GM18907 (cell line): ENCODE measurements around the gene SLC22A12.

Experiments used
- ATAC-seq: cut with Tn5 transposase; IDR thresholded peaks from one replicate; pipeline ENCODE4 v1.9.1; 2021; ENCODE audit warnings: mild to moderate bottlenecking, moderate library complexity; ENCODE audit not compliant: unreplicated experiment

SLC22A12 gene

GRCh38 chr11:64602466-64603070 lies 11.5 kb downstream of the SLC22A12 start:
- ATAC-seq = no peak

DNA sequence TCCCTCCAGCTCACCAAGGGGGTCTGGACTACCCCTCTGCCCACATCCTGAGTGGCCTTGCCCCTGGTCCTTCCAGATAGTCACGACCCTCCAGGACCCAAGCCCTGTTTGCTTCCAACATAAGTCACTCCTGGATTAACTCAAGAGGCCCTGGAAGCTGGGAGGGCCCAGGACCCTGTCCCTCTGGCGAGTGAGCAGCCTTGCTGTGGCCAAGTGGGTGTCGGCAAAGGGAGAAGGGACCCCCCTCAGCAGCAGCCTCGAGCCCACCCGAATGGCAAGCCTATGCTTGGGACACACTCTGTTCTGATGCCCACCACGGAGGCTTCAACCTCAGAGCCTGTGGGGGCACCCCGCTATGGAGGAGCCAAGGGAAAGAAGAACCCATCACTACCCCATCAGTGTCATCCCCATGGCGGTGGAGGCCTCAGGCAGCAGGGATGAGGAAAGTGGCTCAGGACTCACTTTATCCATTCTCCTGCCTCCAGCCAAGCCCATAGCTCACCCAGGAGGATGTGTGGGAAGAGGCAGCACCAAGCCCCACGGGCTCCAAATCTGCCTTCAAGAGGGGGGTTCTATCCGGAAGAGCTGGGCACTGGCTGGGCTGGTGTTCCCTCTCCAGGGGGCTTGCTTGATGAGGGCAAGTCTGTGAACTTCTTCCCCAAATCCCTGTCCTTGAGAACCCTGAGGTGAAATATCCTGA lies 12.5 kb downstream of the SLC22A12 start:
- no peak for ATAC-seq

DNA sequence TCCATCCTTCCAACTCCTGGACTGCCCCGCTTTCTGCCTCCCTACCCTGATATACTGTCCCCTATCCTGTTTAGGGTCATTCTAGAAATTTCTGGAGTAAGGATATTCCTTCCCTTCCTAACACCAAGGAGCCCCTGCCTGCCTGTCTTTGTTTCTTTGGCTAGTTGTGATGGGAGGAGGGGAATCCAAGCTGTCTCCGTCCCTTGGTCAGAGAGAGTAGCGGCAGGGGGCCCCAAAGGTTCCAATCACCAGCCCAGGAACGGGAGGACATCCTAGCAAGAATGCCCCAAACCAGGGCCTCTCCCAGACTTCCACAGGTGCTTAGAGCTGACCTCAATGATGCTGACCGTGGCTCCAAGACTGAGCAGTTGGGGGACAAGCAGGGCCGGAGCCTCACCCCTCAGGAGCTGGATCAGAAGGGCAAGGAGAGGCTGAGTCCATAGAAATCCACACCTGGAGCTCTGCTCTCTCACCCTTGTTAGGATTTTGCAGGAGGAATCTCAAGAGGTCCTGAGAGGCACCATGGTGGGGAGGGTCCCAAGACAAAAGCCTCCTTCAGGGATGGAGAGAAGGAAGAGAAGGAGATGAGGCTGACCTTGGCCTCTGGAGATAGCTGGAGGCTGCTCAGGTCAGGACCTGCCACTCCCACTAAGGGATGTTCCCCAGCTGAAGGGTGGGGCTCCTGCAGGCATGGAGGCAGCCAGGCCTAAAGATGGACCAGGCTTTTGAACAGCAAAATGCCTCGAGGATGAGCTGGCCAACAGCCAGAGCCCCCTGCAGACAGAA lies 13.6 kb downstream of the SLC22A12 start:
- no peak for ATAC-seq

- no peak for ATAC-seq
These were observed 14.2 kb downstream of the SLC22A12 start for GRCh38 chr11:64605244-64605560.

- ATAC-seq = no peak
These were observed 14.9 kb downstream of the SLC22A12 start for GRCh38 chr11:64605656-64606585.

DNA sequence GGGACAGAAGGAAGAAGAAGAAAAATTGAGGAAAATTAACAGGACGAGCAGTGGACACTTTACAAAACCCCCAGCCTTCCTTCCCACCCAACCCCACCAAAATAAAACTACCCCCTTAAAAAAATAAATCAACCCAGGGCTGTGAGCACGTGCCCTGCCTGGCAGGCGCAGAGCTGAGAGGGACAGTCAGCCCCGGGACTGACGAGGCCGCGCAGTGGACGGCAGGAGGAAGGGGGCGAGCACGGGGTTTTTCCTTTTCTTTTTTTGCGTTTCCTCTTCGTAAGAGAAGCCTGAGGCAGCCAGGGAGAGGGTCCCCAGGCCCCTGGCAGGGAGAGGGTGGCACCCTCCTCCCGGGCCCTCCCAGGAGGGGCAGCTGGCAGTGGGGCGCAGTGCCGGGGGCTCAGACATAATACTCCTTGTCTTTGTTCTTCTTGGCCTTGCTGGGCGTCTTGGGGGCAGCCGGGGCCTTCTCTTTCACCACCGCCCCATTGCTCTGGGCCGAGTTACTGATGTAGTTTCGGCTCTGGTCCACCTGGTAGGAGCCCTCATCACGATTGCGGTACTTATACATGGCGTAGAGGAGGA lies 15.9 kb downstream of the SLC22A12 start:
- ATAC-seq = no peak

DNA sequence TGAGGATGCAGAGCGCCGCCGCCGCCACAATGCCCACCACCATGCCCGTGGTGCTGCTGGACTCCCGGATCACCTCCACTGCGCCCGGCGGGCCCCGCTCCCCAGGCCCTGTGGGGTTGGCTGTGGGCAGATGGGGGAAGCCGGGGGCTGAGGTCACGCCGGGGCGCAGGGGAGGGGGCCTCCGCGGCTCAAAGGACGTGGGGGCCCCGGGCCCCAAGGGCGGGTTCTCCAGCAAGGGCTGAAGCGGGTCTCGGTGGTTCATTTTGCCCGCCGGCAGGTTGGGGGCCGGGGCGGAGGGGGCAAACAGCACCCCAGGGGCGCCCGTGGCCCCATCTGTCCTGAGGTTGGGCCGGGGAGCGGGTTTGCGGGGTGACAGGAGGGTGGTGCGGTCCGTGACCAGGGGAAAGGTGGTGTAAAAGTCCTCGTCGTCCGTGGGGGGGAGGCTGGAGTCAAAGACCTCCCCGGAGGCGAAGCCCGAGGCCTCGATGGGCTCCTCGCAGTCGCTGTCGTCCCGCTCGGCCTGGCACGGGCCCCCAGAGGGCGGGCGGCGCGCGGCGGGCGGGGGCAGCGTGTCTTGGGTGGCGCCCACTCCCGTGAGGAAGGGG lies 16.5 kb downstream of the SLC22A12 start:
- no peak for ATAC-seq

- ATAC-seq = no peak
These were observed 17.0 kb downstream of the SLC22A12 start for GRCh38 chr11:64608046-64608445.

- ATAC-seq = no peak
These were observed 17.6 kb downstream of the SLC22A12 start for GRCh38 chr11:64608636-64609035.

DNA sequence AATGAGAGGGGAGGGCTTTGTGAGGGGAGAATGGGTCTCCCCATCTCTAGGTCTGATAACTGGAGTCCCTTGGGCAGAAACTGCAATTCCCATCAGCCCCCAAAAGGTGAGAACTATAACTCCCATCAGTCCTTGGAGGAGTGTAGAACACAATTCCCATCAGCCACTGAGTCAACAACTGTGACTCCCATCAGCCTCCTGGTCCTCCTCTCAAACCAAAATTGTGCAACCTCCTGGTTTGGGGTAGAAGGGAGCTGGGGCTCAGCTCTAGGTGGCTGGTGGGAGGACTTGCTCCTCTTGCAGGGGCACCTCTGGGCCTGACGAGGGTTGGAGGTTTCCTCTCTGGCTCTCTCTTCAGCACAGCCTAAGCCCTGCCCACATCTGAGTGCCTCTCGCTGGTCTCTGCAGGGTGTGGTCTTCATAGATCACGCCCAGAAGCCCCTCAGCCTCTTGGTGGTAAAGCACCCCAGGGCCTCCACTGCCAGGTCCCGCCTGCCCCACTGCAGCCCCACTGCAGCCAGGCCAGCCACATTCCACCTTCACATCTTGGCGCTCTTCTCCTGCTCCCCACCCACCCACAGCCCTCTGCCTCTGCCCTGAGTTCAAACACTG lies 18.5 kb downstream of the SLC22A12 start:
- ATAC-seq = no peak

DNA sequence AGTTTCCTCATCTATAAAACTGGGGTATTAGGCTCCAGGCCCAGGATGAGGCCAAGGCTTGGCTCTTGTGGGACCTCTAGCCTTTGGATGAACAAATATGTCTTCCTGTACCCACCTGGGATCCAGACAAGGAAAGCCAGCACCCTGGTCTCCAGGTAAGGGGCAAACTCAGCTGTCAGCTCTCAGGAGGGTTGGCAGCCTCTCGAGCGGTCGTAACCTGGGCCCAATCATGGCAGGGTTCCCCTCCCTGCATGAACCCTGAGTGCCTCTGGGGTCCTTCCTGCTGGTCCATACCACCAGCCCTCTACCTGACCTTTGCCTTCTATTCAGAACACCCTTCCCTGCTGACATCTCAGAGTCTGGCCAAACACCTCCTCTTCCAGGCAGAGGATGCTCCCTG lies 19.6 kb downstream of the SLC22A12 start:
- ATAC-seq = no peak

DNA sequence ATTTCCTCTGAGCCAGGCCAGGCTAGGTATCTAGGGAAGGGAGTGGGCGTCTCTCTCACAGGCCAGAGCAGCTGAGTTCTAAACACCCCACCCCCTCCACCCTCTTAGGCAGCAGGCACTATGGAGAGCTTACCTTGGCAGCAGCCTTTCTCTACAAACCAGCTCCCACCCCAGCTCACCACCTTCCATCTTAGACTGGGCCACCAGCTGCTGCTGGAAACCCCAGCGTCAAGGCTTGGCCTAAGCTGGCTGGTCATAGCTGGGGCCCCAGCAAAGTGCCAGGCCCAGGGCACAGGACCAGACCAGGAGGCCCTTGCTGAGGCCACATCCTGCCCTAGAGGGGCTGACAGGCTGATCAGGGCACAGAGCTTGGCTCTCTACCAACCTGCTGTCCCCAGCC lies 20.2 kb downstream of the SLC22A12 start:
- ATAC-seq = no peak

GRCh38 chr11:64611869-64612646 lies 21.0 kb downstream of the SLC22A12 start:
- no peak for ATAC-seq

GRCh38 chr11:64613648-64614047 lies 22.6 kb downstream of the SLC22A12 start:
- ATAC-seq = no peak

- no peak for ATAC-seq
These were observed 23.9 kb downstream of the SLC22A12 start for GRCh38 chr11:64614917-64615316.

DNA sequence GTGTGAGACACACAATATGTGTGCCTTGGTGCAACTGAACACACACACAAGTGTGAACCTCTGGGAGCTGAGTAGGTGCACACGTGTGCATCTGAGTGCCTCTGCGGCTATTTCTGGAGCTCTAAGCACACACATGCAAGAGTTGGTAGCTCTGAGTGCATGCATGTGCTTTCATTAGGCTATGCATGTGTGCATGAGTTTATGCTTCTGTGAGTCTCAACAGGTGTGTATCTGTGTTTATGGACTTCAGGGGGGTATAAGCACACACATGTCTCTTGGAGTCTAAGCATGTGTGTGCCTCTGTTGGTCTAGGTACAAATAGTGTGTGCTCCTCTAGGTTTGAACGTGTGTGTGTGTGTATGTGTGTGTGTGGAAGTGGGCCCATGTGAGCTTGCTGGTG lies 25.8 kb downstream of the SLC22A12 start:
- ATAC-seq = no peak

- no peak for ATAC-seq
These were observed 28.2 kb downstream of the SLC22A12 start for GRCh38 chr11:64619196-64619595.

- ATAC-seq = no peak
These were observed 28.9 kb downstream of the SLC22A12 start for GRCh38 chr11:64619811-64620380.
